ENCODE data around the gene VSIR.

- TF ChIP-seq EZH2 (IDR thresholded peaks at IDR 0.05; ENCODE audit: borderline replicate concordance, insufficient read depth, low read depth, low read length, poor library complexity, severe bottlenecking) (no peak), CTCF (IDR thresholded peaks at IDR 0.05) (no peak)
Observed at GRCh38 chr10:71765906-71766716, 7.2 kb downstream of the VSIR start.
